GM11168 (cell line): ENCODE results near the gene SMIM14.
"Not testable (repeated sequence)": the region's sequence is repeated elsewhere in the genome, so short reads cannot be mapped to it uniquely, and the experiment has no call there.

ENCODE experiments used
- in situ Hi-C: fragments of 300-500 bp; cut with MboI; formaldehyde crosslinking; loops from one replicate; pipeline ENCODE4 v1.12.0; 2022; ENCODE audit warnings: low sequenced_read_pairs; ENCODE audit not compliant: unreplicated experiment

Gene SMIM14

GRCh38 chr4:39648827-39649558, 10.3 kb upstream of the SMIM14 start:
- in situ Hi-C loops: no loop called here

DNA sequence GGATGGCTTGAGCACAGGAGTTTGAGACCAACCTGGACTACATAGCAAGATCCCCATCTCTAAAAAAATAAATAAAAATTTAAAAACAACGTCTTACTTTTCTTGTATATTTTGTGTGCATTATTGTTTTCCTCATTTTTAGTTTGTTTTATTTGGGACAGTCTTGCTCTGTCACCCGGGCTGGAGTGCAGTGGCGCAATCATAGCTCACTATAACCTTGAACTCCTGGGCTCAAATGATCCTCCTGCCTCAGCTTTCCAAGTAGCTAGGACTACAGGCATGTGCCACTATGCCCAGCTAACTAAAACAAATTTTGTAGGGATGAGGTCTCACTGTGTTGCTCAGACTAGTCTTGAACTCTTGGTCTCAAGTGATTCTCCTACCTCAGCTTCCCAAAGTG, 9.5 kb upstream of the SMIM14 start:
- in situ Hi-C loops: no loop called here

- in situ Hi-C loops: no loop called here
Observed at GRCh38 chr4:39642885-39643552, 4.4 kb upstream of the SMIM14 start.

DNA sequence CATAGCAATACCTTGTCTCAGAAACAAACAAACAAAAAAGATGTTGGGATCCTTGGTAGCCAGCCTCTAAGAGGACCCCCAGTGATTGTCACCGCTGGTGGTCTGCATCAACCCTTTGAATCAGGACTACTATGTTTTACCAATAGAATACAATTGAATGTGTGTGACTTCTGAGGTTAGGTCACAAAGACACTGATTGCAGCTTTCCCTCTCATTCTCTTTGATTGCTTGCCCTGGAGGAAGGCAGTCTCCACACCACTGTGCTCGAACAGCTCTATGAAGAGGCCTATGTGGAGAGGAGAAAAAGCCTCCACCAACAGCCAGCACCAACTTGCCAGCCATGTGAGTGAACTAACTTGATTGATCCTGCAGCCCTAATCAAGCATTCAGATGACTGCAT, 2.8 kb upstream of the SMIM14 start:
- in situ Hi-C loops: no loop called here

GRCh38 chr4:39637586-39638353, 895 bp downstream of the SMIM14 start:
- in situ Hi-C loops: no loop called here

- in situ Hi-C loops: no loop called here
Observed at GRCh38 chr4:39637221-39637585, 1.5 kb downstream of the SMIM14 start.

GRCh38 chr4:39636531-39637184, 2.0 kb downstream of the SMIM14 start:
- in situ Hi-C loops: no loop called here

- in situ Hi-C loops: no loop called here
Observed at GRCh38 chr4:39635023-39635422, 3.6 kb downstream of the SMIM14 start.

DNA sequence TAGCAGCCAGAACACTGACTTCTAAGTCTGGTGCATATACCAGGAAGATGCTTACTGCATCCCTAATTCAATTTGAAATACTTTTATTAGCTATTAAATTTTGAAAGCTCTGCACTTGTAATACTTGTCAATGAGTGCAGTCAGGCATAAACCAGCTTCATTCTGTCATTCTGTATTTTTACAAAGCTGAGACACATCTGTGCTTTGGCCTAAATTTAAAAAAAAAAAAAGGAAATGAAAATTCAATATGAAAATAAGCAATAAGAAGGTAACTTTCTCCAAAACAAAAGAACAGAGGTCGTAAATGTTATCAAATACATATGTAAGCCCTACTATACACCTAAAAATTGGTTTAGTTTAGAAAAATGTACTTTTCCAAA, 7.0 kb downstream of the SMIM14 start:
- in situ Hi-C loops: no loop called here

- in situ Hi-C loops: no loop called here
Observed at GRCh38 chr4:39627413-39627812, 11.3 kb downstream of the SMIM14 start.

DNA sequence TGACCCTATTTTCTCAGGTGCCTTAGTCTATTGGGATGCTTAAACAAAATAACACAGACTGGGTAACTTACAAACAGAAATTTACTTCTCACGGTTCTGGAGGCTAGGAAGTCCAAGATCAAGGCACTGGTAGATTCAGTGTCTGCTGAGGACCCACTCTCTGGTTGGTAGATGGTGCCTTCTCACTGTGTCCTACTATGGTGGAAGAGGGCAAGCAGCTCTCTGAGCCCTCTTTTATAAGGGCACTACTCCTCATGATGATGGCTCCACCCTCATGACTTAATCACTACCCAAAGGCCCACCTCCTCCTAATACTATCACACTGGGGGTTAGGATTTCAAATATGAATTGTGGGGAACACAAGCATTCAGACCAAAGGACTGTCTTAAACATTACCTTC, 11.8 kb downstream of the SMIM14 start:
- in situ Hi-C loops: no loop called here

- in situ Hi-C loops: no loop called here
Observed at GRCh38 chr4:39626261-39626660, 12.4 kb downstream of the SMIM14 start.

DNA sequence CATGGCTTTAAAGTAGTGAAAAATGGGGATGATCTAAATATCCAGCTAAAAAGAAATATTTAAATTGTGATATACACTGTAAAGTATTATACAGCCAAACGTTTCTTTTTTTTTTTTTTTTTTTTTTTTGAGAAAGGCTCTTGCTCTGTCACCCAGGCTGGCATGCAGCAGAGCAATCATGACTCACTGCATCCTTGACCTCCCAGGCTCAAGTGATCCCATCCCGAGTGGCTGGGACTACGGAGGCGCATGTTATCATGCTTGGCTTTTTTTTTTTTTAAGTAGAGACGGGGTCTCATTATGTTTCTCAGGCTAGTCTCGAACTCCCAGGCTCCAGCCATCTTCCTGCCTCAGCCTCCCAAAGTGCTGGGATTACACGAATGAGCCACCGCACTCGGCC, 17.1 kb downstream of the SMIM14 start:
- in situ Hi-C loops: no loop called here

- in situ Hi-C loops: no loop called here
Observed at GRCh38 chr4:39620551-39621313, 17.9 kb downstream of the SMIM14 start.

GRCh38 chr4:39617534-39617933, 21.1 kb downstream of the SMIM14 start:
- in situ Hi-C loops: no loop called here

- in situ Hi-C loops: no loop called here
Observed at GRCh38 chr4:39616651-39617050, 22.0 kb downstream of the SMIM14 start.

DNA sequence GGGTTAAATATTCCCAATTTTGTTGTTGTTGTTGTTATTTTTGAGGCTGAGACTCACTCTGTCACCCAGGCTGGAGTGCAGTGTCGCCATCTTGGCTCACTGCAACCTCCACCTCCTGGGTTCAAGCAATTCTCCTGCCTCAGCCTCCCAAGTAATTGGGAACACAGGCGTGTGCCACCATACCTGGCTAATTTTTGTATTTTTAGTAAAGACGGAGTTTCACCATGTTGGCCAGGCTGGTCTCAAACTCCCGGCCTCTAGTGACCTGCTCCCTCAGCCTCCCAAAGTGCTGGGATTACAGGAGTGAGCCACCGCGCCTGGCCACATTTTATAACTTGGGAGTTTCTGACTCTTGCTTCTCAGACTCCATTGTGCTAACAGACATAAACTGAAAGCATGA, 22.6 kb downstream of the SMIM14 start:
- in situ Hi-C loops: not testable (repeated sequence)

GRCh38 chr4:39614487-39615162, 24.0 kb downstream of the SMIM14 start:
- in situ Hi-C loops: no loop called here

GRCh38 chr4:39613093-39613656, 25.5 kb downstream of the SMIM14 start:
- in situ Hi-C loops: no loop called here
